ENCODE results near the gene WRAP53. TPM values are rescaled to one million over a fixed set of nuclear protein-coding genes. Genes with fewer than 3 reads are reported as not detected.

Gene WRAP53
- total and polyA plus RNA-seq, 2 donors (not counting 1 experiment from before 2014, with no cell fraction given) = 13.1 to 18.2 TPM

- 83% methylated on average over 1 of the region's 4 CpGs for WGBS (ENCODE audit: insufficient coverage)
- no peaks in the 10 kb centered on the region for H3K4me1 Mint-ChIP-seq
- H3K4me2 ChIP-seq (replicated peaks; ENCODE audit: low read depth, low read length, poor library complexity, severe bottlenecking) = no peak overlapping the region
- H3K27me3 ChIP-seq (replicated peaks in 1 of 4; ENCODE audit: control extremely low read depth in 1 of 4, control insufficient read depth in 3 of 4, insufficient read depth in 4 of 4, low read length in 3 of 4) = peaks cover 0 to 5% (median 0%) of the 10 kb centered on the region in 4 experiments
- POLR2A ChIA-PET = no interaction called here
- intact Hi-C loops (cut with micrococcal nuclease) = no loop called here
- peaks cover 0 to 3% (median 0%) of the 10 kb centered on the region in 3 donors for H3K9me3 ChIP-seq (ENCODE audit: control extremely low read depth in 1 of 3, control insufficient read depth in 2 of 3, insufficient read depth in 1 of 3, low read length in 2 of 3)
- H3K36me3 ChIP-seq (replicated peaks in 1 of 2; ENCODE audit: control extremely low read depth in 1 of 2, control insufficient read depth in 1 of 2, extremely low read depth in 1 of 2, insufficient read depth in 2 of 2, low read length in 1 of 2) = no peaks in the 10 kb centered on the region
- H3K4me3 Mint-ChIP-seq = no peak overlapping the region
- TF ChIP-seq CTCF (IDR thresholded peaks at IDR 0.05) (no peak), EZH2 (IDR thresholded peaks at IDR 0.05; ENCODE audit: borderline replicate concordance, insufficient read depth, low read depth, low read length, poor library complexity, severe bottlenecking) (no peak)
- no peak overlapping the region for H3K27ac ChIP-seq (ENCODE audit: low read length in 2 of 2)
- CTCF ChIA-PET = no interaction called here
- no peak overlapping the region for H2AFZ ChIP-seq (ENCODE audit: insufficient read depth, low read depth, low read length, poor library complexity, severe bottlenecking)
- peaks cover 35% of the 10 kb centered on the region for H3K27me3 Mint-ChIP-seq
- no peak for DNase-seq
- H3K79me2 ChIP-seq (ENCODE audit: control insufficient read depth, insufficient read depth, low read length) = no peaks in the 10 kb centered on the region
- no peak for ATAC-seq (ENCODE audit: low read depth)
- peaks cover 3% of the 10 kb centered on the region for H3K9me3 Mint-ChIP-seq (ENCODE audit: insufficient read depth)
- H3K4me3 ChIP-seq (ENCODE audit: control extremely low read depth in 1 of 5, extremely low read depth in 1 of 5, insufficient read depth in 1 of 5, low read depth in 2 of 5, low read length in 4 of 5) = no peak overlapping the region
- H4K20me1 ChIP-seq (ENCODE audit: control insufficient read depth, insufficient read depth, low read length, poor library complexity, severe bottlenecking) = no peaks in the 10 kb centered on the region
- no peaks in the 10 kb centered on the region for H3K4me1 ChIP-seq (ENCODE audit: control insufficient read depth in 2 of 2, insufficient read depth in 2 of 2, low read length in 2 of 2)
- no peak overlapping the region for H3K9ac ChIP-seq (ENCODE audit: low read length)
- no peak overlapping the region for H3K27ac Mint-ChIP-seq
Measured at GRCh38 chr17:7750321-7750821, 62.1 kb downstream of the WRAP53 start.

Other genes starting within 250 kb of the WRAP53 start
- 2.8 and 4.6 TPM in 2 replicates for gene FGF11, start 249.0 kb upstream of the WRAP53 start, total RNA-seq
- gene FGF11, start 249.0 kb upstream of the WRAP53 start, polyA plus RNA-seq = 2.7 and 3.3 TPM in 2 replicates
- gene CHRNB1, start 243.4 kb upstream of the WRAP53 start, total RNA-seq = 6.2 and 6.6 TPM in 2 replicates
- 5.8 and 7.2 TPM in 2 replicates for gene CHRNB1, start 243.4 kb upstream of the WRAP53 start, polyA plus RNA-seq
- gene ZBTB4, start 208.8 kb upstream of the WRAP53 start, total RNA-seq = 59.4 and 62.4 TPM in 2 replicates
- gene ZBTB4, start 208.8 kb upstream of the WRAP53 start, polyA plus RNA-seq = 16.0 and 19.2 TPM in 2 replicates
- gene SLC35G6, start 207.0 kb upstream of the WRAP53 start, total RNA-seq = 0.30 TPM in 1 of 2 replicates, not detected in the other
- gene SLC35G6, start 207.0 kb upstream of the WRAP53 start, polyA plus RNA-seq = 0.04 TPM in 1 of 2 replicates, not detected in the other
- 225 and 240 TPM in 2 replicates for gene POLR2A, start 204.1 kb upstream of the WRAP53 start, total RNA-seq
- 56.5 and 77.6 TPM in 2 replicates for gene POLR2A, start 204.1 kb upstream of the WRAP53 start, polyA plus RNA-seq
- gene TNFSF12, start 139.4 kb upstream of the WRAP53 start, total RNA-seq = 40.6 and 44.5 TPM in 2 replicates
- gene TNFSF12, start 139.4 kb upstream of the WRAP53 start, polyA plus RNA-seq = 31.7 and 53.4 TPM in 2 replicates
- 14.7 and 16.0 TPM in 2 replicates for gene TNFSF13, start 129.7 kb upstream of the WRAP53 start, total RNA-seq
- 18.1 and 20.2 TPM in 2 replicates for gene TNFSF13, start 129.7 kb upstream of the WRAP53 start, polyA plus RNA-seq
- gene SENP3, start 126.6 kb upstream of the WRAP53 start, total RNA-seq = 44.4 and 45.1 TPM in 2 replicates
- 54.1 and 57.1 TPM in 2 replicates for gene SENP3, start 126.6 kb upstream of the WRAP53 start, polyA plus RNA-seq
- gene CD68, start 108.8 kb upstream of the WRAP53 start, total RNA-seq = 10.8 and 12.9 TPM in 2 replicates
- 0.66 and 3.9 TPM in 2 replicates for gene CD68, start 108.8 kb upstream of the WRAP53 start, polyA plus RNA-seq
- 29.7 and 31.7 TPM in 2 replicates for gene MPDU1, start 104.6 kb upstream of the WRAP53 start, total RNA-seq
- 47.8 and 51.5 TPM in 2 replicates for gene MPDU1, start 104.6 kb upstream of the WRAP53 start, polyA plus RNA-seq
- gene SOX15, start 98.4 kb upstream of the WRAP53 start, total RNA-seq = 0.51 and 0.96 TPM in 2 replicates
- gene SOX15, start 98.4 kb upstream of the WRAP53 start, polyA plus RNA-seq = 0.18 and 0.49 TPM in 2 replicates
- gene FXR2, start 73.6 kb upstream of the WRAP53 start, total RNA-seq = 44.7 and 45.8 TPM in 2 replicates
- 37.2 and 40.1 TPM in 2 replicates for gene FXR2, start 73.6 kb upstream of the WRAP53 start, polyA plus RNA-seq
- 68.8 and 83.6 TPM in 2 replicates for gene SAT2, start 60.7 kb upstream of the WRAP53 start, total RNA-seq
- gene SAT2, start 60.7 kb upstream of the WRAP53 start, polyA plus RNA-seq = 33.8 and 46.2 TPM in 2 replicates
- gene SHBG, start 58.3 kb upstream of the WRAP53 start, total RNA-seq = not detected in 2 replicates
- gene SHBG, start 58.3 kb upstream of the WRAP53 start, polyA plus RNA-seq = 0.10 TPM in 1 of 2 replicates, not detected in the other
- gene ATP1B2, start 37.6 kb upstream of the WRAP53 start, total RNA-seq = 0.27 and 0.39 TPM in 2 replicates
- 0.12 TPM in 1 of 2 replicates, not detected in the other for gene ATP1B2, start 37.6 kb upstream of the WRAP53 start, polyA plus RNA-seq
- gene TP53, start 987 bp upstream of the WRAP53 start, total RNA-seq = 89.9 and 101 TPM in 2 replicates
- gene TP53, start 987 bp upstream of the WRAP53 start, polyA plus RNA-seq = 59.4 and 76.1 TPM in 2 replicates
- gene EFNB3, start 16.7 kb downstream of the WRAP53 start, total RNA-seq = not detected in 2 replicates
- not detected in 2 replicates for gene EFNB3, start 16.7 kb downstream of the WRAP53 start, polyA plus RNA-seq
- not detected in 2 replicates for gene DNAH2, start 29.3 kb downstream of the WRAP53 start, total RNA-seq
- gene DNAH2, start 29.3 kb downstream of the WRAP53 start, polyA plus RNA-seq = 0.03 TPM in 1 of 2 replicates, not detected in the other
- 106 and 110 TPM in 2 replicates for gene KDM6B, start 145.7 kb downstream of the WRAP53 start, total RNA-seq
- gene KDM6B, start 145.7 kb downstream of the WRAP53 start, polyA plus RNA-seq = 18.6 and 49.2 TPM in 2 replicates
- 5.1 and 6.0 TPM in 2 replicates for gene TMEM88, start 166.6 kb downstream of the WRAP53 start, total RNA-seq
- gene TMEM88, start 166.6 kb downstream of the WRAP53 start, polyA plus RNA-seq = 9.5 and 15.9 TPM in 2 replicates
- 20.0 and 22.0 TPM in 2 replicates for gene NAA38, start 169.1 kb downstream of the WRAP53 start, total RNA-seq
- 37.6 and 80.5 TPM in 2 replicates for gene NAA38, start 169.1 kb downstream of the WRAP53 start, polyA plus RNA-seq
- 8.5 and 10.2 TPM in 2 replicates for gene CYB5D1, start 169.5 kb downstream of the WRAP53 start, total RNA-seq
- 6.1 and 6.3 TPM in 2 replicates for gene CYB5D1, start 169.5 kb downstream of the WRAP53 start, polyA plus RNA-seq
- gene CHD3, start 200.3 kb downstream of the WRAP53 start, total RNA-seq = 69.1 and 75.5 TPM in 2 replicates
- gene CHD3, start 200.3 kb downstream of the WRAP53 start, polyA plus RNA-seq = 68.1 and 133 TPM in 2 replicates
- 3.8 and 4.3 TPM in 2 replicates for gene RNF227, start 227.8 kb downstream of the WRAP53 start, total RNA-seq
- 5.8 and 11.8 TPM in 2 replicates for gene RNF227, start 227.8 kb downstream of the WRAP53 start, polyA plus RNA-seq
- 11.4 and 15.5 TPM in 2 replicates for gene KCNAB3, start 241.4 kb downstream of the WRAP53 start, total RNA-seq
- 16.3 and 25.7 TPM in 2 replicates for gene KCNAB3, start 241.4 kb downstream of the WRAP53 start, polyA plus RNA-seq
- 86.0 and 118 TPM in 2 replicates for gene TRAPPC1, start 243.5 kb downstream of the WRAP53 start, total RNA-seq
- 107 and 173 TPM in 2 replicates for gene TRAPPC1, start 243.5 kb downstream of the WRAP53 start, polyA plus RNA-seq
- 34.8 and 40.4 TPM in 2 replicates for gene CNTROB, start 243.7 kb downstream of the WRAP53 start, total RNA-seq
- 23.1 and 40.7 TPM in 2 replicates for gene CNTROB, start 243.7 kb downstream of the WRAP53 start, polyA plus RNA-seq